HG02678 (cell line): Measurements from ENCODE around the gene LRRIQ4.
A peak's percentile ranks its signal among the peaks of the same experiment; 100 is the strongest.

ENCODE experiments used
- ATAC-seq: cut with Tn5 transposase; IDR thresholded peaks from one replicate; pipeline ENCODE4 v1.9.1; 2021; ENCODE audit warnings: mild to moderate bottlenecking, moderate library complexity; ENCODE audit not compliant: unreplicated experiment

Gene LRRIQ4

GRCh38 chr3:169812332-169813235 lies at the start of gene LRRIQ4, which contains the start of gene LRRC34:
Gene LRRIQ4 (plus strand): TSS chr3:169812870. CDS start chr3:169821922, 9,052 bp downstream.
Gene LRRC34 (minus strand): TSS chr3:169812904. CDS start chr3:169812548, 356 bp downstream.
- ATAC-seq: peak; percentile 69

DNA sequence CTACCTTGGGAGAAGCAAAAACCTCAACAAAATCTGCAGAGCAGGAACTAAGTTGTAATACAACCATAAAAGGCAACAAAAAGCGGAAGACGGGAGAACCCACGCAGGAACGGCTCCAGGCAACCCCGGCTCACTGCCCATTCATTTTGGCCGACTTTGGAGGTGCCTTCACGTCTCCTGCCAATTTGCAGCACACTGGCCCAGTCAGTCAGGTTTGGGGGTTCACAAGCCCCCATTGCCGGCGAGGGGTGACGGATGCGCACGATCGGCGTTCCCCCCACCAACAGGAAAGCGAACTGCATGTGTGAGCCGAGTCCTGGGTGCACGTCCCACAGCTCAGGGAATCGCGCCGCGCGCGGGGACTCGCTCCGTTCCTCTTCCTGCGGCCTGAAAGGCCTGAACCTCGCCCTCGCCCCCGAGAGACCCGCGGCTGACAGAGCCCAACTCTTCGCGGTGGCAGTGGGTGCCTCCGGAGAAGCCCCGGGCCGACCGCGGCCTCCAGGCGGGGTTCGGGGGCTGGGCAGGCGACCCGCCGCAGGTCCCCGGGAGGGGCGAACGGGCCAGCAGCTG lies 48.3 kb upstream of the LRRIQ4 start:
- ATAC-seq: peak; percentile 36

DNA sequence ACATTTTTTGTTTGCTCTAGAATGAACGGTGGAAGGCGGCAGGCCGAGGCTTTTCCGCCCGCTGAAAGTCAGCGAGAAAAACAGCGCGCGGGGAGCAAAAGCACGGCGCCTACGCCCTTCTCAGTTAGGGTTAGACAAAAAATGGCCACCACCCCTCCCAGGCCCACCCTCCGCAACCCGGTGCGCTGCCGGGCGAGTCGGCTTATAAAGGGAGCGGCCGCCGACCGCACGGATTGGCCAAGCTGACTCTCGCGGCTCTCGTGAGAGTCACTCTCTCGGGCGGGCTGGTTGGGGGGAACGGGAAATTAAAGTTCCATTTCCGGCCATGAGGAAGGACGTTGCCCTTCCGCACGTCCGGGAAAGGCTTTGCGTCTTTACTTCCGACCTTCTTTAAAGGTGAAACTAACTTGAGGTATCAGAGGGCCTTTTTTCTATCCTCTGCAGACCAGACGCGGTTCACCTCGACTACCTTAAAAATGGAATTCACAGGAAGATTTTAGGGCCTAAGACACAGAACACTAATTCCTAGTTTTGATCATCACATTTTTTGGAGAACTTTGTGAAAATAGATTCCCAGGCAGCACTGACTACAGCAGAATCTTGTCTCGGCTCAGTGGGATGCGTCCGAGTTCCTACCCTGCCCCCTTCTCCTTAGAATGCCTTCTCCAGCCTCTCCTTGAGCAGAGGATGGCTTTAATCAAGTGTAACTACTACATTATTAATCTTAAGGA lies 47.6 kb upstream of the LRRIQ4 start, which contains the start of gene TERC:
Gene TERC, minus strand, starts transcription at position 179 of the 731 bp plus-strand sequence.
- ATAC-seq: peak; percentile 80

DNA sequence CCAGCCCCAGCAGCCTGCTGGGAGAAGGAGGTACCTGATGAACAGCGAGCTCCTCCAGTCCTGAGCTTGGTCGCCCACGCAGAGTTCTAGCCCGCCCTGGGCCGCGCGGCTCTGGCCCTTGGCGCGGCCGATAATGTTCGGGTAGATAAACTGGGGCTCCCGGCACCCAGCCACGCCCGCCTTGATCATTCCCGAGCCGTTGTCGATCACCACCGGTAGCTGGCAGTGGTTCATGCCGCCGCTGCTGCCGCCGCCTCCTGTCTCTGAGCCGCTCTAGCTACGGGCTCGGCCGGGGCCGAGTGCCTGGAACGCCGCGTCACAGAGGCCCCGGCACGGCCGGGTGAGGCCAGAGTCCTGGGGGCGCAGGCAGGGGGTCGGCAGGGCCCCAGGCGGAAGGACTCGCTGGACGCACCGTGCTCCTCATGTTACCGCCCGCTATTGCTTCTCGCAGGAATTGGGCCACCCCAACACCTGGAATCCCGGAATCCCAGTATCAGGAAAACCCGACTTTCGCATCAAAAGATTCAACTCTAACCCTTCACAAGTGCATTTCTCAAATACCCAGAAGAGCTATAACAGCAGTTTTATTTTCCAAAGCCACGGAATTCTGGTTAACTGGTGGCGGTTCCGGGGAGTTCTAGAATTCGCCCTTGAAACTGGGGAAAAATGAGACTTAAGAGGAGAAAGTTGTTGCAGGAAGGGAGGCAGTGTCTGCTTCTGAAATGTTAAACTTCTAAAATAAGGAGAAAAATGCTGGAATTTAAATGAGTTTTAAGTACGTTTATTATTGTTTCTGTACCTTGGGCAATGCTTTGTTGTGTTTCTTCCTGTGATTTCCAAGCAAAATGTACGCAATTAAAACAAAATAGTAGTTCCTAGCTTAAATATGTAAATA lies 43.1 kb upstream of the LRRIQ4 start, which contains the start of gene ACTRT3:
Gene ACTRT3, minus strand, starts transcription at position 275 of the 895 bp plus-strand sequence. Its CDS starts 41 bp downstream, at position 234.
- ATAC-seq: peak; percentile 26

GRCh38 chr3:169771497-169772304 lies 41.0 kb upstream of the LRRIQ4 start:
- peak; percentile 16 for ATAC-seq

- ATAC-seq: peak; percentile 20
Measured at GRCh38 chr3:169772305-169772896, 40.3 kb upstream of the LRRIQ4 start.

- peak; percentile 80 for ATAC-seq
Measured at GRCh38 chr3:169772897-169773816, 39.5 kb upstream of the LRRIQ4 start, which contains the start of gene MYNN. Gene MYNN (plus strand): TSS chr3:169773396. CDS start chr3:169774296, 900 bp downstream.

DNA sequence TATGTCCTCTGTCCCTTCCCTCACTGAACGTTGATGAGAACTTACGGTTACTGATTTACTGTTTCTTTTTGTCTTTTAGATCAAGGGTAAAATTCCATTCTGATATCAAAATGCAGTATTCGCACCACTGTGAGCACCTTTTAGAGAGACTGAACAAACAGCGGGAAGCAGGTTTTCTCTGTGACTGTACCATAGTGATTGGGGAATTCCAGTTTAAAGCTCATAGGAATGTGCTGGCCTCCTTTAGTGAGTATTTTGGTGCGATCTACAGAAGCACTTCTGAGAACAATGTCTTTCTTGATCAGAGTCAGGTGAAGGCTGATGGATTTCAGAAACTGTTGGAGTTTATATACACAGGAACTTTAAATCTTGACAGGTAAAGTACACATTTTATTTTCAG lies 38.5 kb upstream of the LRRIQ4 start:
- ATAC-seq: no peak

DNA sequence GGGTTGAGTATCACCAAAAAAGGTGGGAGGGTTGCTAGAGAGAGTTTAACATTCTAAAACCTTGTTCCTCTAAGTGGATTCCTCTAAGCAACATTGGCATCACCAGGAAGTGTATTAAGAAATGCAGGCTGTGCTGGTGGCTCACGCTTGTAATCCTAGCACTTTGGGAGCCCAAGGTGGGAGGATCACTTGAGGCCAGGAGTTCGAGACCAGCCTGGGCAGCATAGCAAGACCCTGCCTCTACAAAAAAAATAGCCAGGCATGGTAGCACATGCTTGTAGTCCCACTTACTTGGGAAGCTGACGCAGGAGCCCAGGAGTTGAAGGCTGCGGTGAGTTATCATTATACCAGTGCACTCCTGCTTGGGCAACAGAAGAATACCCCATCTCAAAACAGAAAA lies 34.8 kb upstream of the LRRIQ4 start:
- ATAC-seq: no peak

DNA sequence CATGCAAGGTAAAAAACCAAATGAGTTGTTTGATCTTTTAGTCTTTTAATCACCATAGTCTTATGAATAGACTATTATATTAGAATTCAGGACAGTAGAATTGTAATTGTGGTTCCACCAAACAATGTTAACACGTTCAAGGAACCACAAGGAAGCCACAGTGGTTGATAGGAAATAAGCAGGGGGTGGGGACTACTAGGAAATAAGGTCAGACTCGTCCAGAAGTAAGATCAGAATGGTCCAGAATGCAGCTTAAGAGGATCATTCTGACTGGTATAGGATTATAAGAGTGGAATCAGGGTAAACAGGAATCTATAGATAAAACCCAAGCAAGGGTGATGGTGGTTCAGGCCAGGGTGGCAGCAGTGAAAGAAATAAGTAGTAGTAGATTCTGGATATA lies 31.9 kb upstream of the LRRIQ4 start:
- ATAC-seq: no peak

DNA sequence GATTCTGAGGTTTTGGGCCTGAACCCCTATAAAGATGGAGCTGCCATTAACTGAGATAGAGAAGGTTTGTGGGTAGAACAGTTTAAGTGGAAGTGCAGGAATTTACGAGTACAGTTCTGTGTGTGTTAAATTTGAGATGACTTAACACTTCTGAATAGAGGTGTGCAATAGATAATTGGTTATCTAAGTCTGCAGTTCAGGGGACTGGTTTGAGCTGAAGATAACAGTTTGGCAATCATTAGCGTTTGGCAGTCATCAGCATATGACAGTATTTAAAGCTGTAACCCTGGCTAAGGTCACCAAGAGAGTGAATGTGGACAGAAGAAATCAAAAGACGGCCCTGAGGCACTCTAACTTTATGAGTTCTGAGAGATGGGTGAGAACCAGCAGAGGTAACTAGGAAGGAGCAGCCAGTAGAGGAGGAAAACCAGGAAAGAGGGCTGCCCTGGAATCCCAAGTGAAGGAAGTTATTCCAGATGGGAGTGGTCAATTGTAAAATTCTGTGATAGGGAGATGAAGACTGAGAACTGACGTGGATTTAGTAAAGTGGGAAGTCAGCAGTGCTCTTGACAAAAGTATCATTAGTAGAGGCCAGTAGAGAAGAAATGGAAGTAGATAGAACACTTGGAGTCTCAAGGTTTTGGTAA lies 31.3 kb upstream of the LRRIQ4 start:
- ATAC-seq: no peak

GRCh38 chr3:169787120-169787519 lies 25.6 kb upstream of the LRRIQ4 start:
- no peak for ATAC-seq

- no peak for ATAC-seq
Measured at GRCh38 chr3:169787791-169788190, 24.9 kb upstream of the LRRIQ4 start.

GRCh38 chr3:169790219-169790618 lies 22.5 kb upstream of the LRRIQ4 start:
- ATAC-seq: no peak

DNA sequence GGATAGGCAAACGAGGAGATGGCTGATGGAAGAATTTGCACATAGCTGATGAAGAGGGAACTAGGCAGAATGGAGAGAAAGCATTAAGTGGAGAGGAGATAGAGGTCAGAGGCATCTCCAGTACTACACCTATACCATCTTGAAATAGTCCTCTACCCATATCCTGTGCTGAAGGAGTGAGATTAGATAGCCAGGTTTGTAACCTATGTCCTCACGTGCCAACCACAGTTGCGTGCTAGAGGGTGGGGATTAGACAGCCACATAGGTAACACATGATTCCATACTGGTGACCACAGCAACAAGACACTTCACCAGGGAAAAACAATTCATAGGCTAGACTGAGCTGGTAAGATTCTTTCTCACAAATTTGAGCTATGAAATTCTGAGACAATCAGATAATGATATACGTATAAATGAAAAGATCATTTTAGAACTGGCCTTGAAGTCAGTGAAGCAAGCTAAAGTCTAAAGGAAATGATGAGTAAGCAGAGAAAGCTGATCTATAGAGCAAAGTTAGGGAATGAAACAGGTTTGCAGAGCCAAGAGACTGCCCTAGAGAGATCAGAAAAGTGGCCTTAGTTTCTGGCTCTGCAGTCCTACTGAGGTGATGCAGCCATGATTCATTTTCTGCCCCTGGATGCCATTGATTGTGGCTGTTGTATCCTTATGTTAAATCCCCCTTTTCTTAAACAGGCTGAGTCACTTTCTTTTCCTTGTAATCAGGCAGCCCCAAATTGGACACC lies 21.8 kb upstream of the LRRIQ4 start:
- ATAC-seq: no peak

GRCh38 chr3:169792359-169792758 lies 20.3 kb upstream of the LRRIQ4 start:
- ATAC-seq: no peak

DNA sequence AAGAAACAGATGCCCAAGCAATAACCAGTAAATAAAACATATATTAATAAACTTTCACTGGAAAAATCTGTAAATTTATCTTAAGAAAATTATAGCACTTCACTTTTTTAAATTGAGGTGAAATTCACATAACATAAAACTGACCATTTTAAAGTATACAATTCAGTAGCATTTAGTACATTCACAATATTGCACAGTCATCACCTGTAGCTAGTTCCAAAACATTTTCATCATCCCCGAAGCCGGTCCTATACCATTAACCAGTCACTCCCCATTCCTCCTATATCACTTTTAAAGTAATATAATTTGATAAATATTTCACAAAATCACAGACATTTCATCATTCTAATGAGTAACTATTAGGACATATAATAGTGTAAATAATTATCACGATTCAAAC lies 8.0 kb upstream of the LRRIQ4 start:
- no peak for ATAC-seq
